ENCODE measurements around the gene PANK4.

The PANK4 gene

GRCh38 chr1:2477791-2478499, 48.5 kb downstream of the PANK4 start:
- no peak overlapping the region for H3K4me3 ChIP-seq (ENCODE audit: low read depth, low read length)
- H3K4me2 ChIP-seq (ENCODE audit: low read length), result no peak overlapping the region
- H3K27me3 ChIP-seq (ENCODE audit: control insufficient read depth, insufficient read depth, low read length), result no peaks in the 10 kb centered on the region
- no peak for TF ChIP-seq CTCF (IDR thresholded peaks at IDR 0.05)
- no peak overlapping the region for H3K27ac ChIP-seq
- no peak overlapping the region for H2AFZ ChIP-seq
- H3K9me3 ChIP-seq (ENCODE audit: control insufficient read depth, low read length), result no peaks in the 10 kb centered on the region
- no peaks in the 10 kb centered on the region for H3K36me3 ChIP-seq (ENCODE audit: control insufficient read depth, insufficient read depth, low read length)
- H3K79me2 ChIP-seq, result no peaks in the 10 kb centered on the region
- no peak overlapping the region for H3K9ac ChIP-seq
- peaks cover 42% of the 10 kb centered on the region for H3K4me1 ChIP-seq

GRCh38 chr1:2477309-2477708, 49.1 kb downstream of the PANK4 start:
- no peak overlapping the region for H3K4me2 ChIP-seq (ENCODE audit: low read length)
- H3K9ac ChIP-seq, result no peak overlapping the region
- H2AFZ ChIP-seq, result no peak overlapping the region
- peaks cover 43% of the 10 kb centered on the region for H3K4me1 ChIP-seq
- H3K79me2 ChIP-seq, result no peaks in the 10 kb centered on the region
- no peak overlapping the region for H3K4me3 ChIP-seq (ENCODE audit: low read depth, low read length)
- H3K9me3 ChIP-seq (ENCODE audit: control insufficient read depth, low read length), result no peaks in the 10 kb centered on the region
- H3K27me3 ChIP-seq (ENCODE audit: control insufficient read depth, insufficient read depth, low read length), result no peaks in the 10 kb centered on the region
- no peaks in the 10 kb centered on the region for H3K36me3 ChIP-seq (ENCODE audit: control insufficient read depth, insufficient read depth, low read length)
- no peak for TF ChIP-seq CTCF (IDR thresholded peaks at IDR 0.05)
- no peak overlapping the region for H3K27ac ChIP-seq

GRCh38 chr1:2476061-2476999, 50.1 kb downstream of the PANK4 start, which contains the start of gene PLCH2:
PLCH2 (plus strand) TSS chr1:2476289; CDS start chr1:2476589, 300 bp downstream.
- Histone ChIP-seq H3K4me3 (ENCODE audit: low read depth, low read length) (no peak within 1 kb of the TSS), H3K27ac (peak within 1 kb of the TSS; percentile 95), H3K4me1 (peaks cover 38% of the 10 kb centered on the region), H2AFZ (peak within 1 kb of the TSS; percentile 22), H3K36me3 (ENCODE audit: control insufficient read depth, insufficient read depth, low read length) (no peaks in the 10 kb centered on the region), H3K4me2 (ENCODE audit: low read length) (no peak within 1 kb of the TSS), H3K79me2 (no peaks in the 10 kb centered on the region), H3K9me3 (ENCODE audit: control insufficient read depth, low read length) (no peaks in the 10 kb centered on the region), H3K9ac (no peak within 1 kb of the TSS), H3K27me3 (ENCODE audit: control insufficient read depth, insufficient read depth, low read length) (no peaks in the 10 kb centered on the region)
- no peak for TF ChIP-seq CTCF (IDR thresholded peaks at IDR 0.05)

- Histone ChIP-seq H3K27ac (peak overlapping the region; percentile 95), H3K4me1 (peaks cover 31% of the 10 kb centered on the region), H3K9me3 (ENCODE audit: control insufficient read depth, low read length) (no peaks in the 10 kb centered on the region), H3K36me3 (ENCODE audit: control insufficient read depth, insufficient read depth, low read length) (no peaks in the 10 kb centered on the region), H3K9ac (no peak overlapping the region), H3K4me3 (ENCODE audit: low read depth, low read length) (no peak overlapping the region), H3K4me2 (ENCODE audit: low read length) (no peak overlapping the region), H3K79me2 (no peaks in the 10 kb centered on the region), H3K27me3 (ENCODE audit: control insufficient read depth, insufficient read depth, low read length) (no peaks in the 10 kb centered on the region), H2AFZ (peak overlapping the region; percentile 22)
- TF ChIP-seq CTCF (IDR thresholded peaks at IDR 0.05), result no peak
Observed at GRCh38 chr1:2475571-2475970, 50.8 kb downstream of the PANK4 start.
